Measurements from ENCODE around the gene TXNIP. TPM values are rescaled to one million over a fixed set of nuclear protein-coding genes. Genes with fewer than 3 reads are reported as not detected.
"Not testable (repeated sequence)": the region's sequence is repeated elsewhere in the genome, so short reads cannot be mapped to it uniquely, and the experiment has no call there.

The TXNIP gene
- total and polyA plus RNA-seq, 9 donors: 251 to 411 (median 299) TPM

GRCh38 chr1:146026650-146027049 lies 30.3 kb upstream of the TXNIP start:
- H3K9me3 ChIP-seq (replicated peaks; ENCODE audit: control insufficient read depth, low read depth, low read length); H3K36me3 ChIP-seq (ENCODE audit: control insufficient read depth, insufficient read depth, low read length); H3K4me3 ChIP-seq (ENCODE audit: low read length); H3K4me1 ChIP-seq (ENCODE audit: control insufficient read depth, insufficient read depth, low read length); DNase-seq; H3K27me3 ChIP-seq (ENCODE audit: control insufficient read depth, insufficient read depth, low read length); H3K27ac ChIP-seq (ENCODE audit: low read length): not testable (repeated sequence)
- WGBS (ENCODE audit: insufficient coverage): no CpG with 5 or more reads among the region's 1 CpG

GRCh38 chr1:146025787-146026495 lies 29.6 kb upstream of the TXNIP start:
- not testable (repeated sequence) for DNase-seq; H3K36me3 ChIP-seq (ENCODE audit: control insufficient read depth, insufficient read depth, low read length); H3K27me3 ChIP-seq (ENCODE audit: control insufficient read depth, insufficient read depth, low read length); H3K27ac ChIP-seq (ENCODE audit: low read length); H3K4me1 ChIP-seq (ENCODE audit: control insufficient read depth, insufficient read depth, low read length); H3K9me3 ChIP-seq (replicated peaks; ENCODE audit: control insufficient read depth, low read depth, low read length); H3K4me3 ChIP-seq (ENCODE audit: low read length)
- WGBS (ENCODE audit: insufficient coverage): no CpG with 5 or more reads among the region's 2 CpGs

- peaks cover 30% of the 10 kb centered on the region for H3K27me3 ChIP-seq (ENCODE audit: control insufficient read depth, insufficient read depth, low read length)
- no peak for DNase-seq
- H3K4me3 ChIP-seq (ENCODE audit: low read length): no peak overlapping the region
- H3K4me1 ChIP-seq (ENCODE audit: control insufficient read depth, insufficient read depth, low read length): peaks cover 24% of the 10 kb centered on the region
- peaks cover 10% of the 10 kb centered on the region for H3K36me3 ChIP-seq (ENCODE audit: control insufficient read depth, insufficient read depth, low read length)
- peak overlapping the region; percentile 90 for H3K27ac ChIP-seq (ENCODE audit: low read length)
- no peaks in the 10 kb centered on the region for H3K9me3 ChIP-seq (replicated peaks; ENCODE audit: control insufficient read depth, low read depth, low read length)
- no CpG with 5 or more reads among the region's 7 CpGs for WGBS (ENCODE audit: insufficient coverage)
Observed at GRCh38 chr1:146022403-146023127, 26.2 kb upstream of the TXNIP start.

GRCh38 chr1:146021622-146022402 lies 25.4 kb upstream of the TXNIP start, which contains the start of gene HJV:
Gene HJV, minus strand, starts transcription at chr1:146021735. Its CDS starts 1,504 bp downstream, at chr1:146020231.
- Histone ChIP-seq H3K36me3 (ENCODE audit: control insufficient read depth, insufficient read depth, low read length) (peaks cover 10% of the 10 kb centered on the region), H3K9me3 (replicated peaks; ENCODE audit: control insufficient read depth, low read depth, low read length) (no peaks in the 10 kb centered on the region), H3K4me3 (ENCODE audit: low read length) (peak within 1 kb of the TSS; percentile 49), H3K27ac (ENCODE audit: low read length) (peak within 1 kb of the TSS; percentile 90), H3K4me1 (ENCODE audit: control insufficient read depth, insufficient read depth, low read length) (peaks cover 24% of the 10 kb centered on the region), H3K27me3 (ENCODE audit: control insufficient read depth, insufficient read depth, low read length) (peaks cover 30% of the 10 kb centered on the region)
- 52% methylated on average over 4 of the region's 5 CpGs for WGBS (ENCODE audit: insufficient coverage)
- peak; percentile 77 for DNase-seq

- no peak for DNase-seq
- Histone ChIP-seq H3K9me3 (replicated peaks; ENCODE audit: control insufficient read depth, low read depth, low read length) (no peaks in the 10 kb centered on the region), H3K27ac (ENCODE audit: low read length) (peak overlapping the region; percentile 90), H3K36me3 (ENCODE audit: control insufficient read depth, insufficient read depth, low read length) (peaks cover 10% of the 10 kb centered on the region), H3K4me3 (ENCODE audit: low read length) (peak overlapping the region; percentile 49), H3K27me3 (ENCODE audit: control insufficient read depth, insufficient read depth, low read length) (peaks cover 30% of the 10 kb centered on the region), H3K4me1 (ENCODE audit: control insufficient read depth, insufficient read depth, low read length) (peaks cover 24% of the 10 kb centered on the region)
- no CpG with 5 or more reads among the region's 1 CpG for WGBS (ENCODE audit: insufficient coverage)
Observed at GRCh38 chr1:146021050-146021445, 24.7 kb upstream of the TXNIP start.

- Histone ChIP-seq H3K27me3 (ENCODE audit: control insufficient read depth, insufficient read depth, low read length) (peaks cover 30% of the 10 kb centered on the region), H3K36me3 (ENCODE audit: control insufficient read depth, insufficient read depth, low read length) (peaks cover 10% of the 10 kb centered on the region), H3K4me1 (ENCODE audit: control insufficient read depth, insufficient read depth, low read length) (peaks cover 24% of the 10 kb centered on the region), H3K4me3 (ENCODE audit: low read length) (peak overlapping the region; percentile 49), H3K27ac (ENCODE audit: low read length) (peak overlapping the region; percentile 90), H3K9me3 (replicated peaks; ENCODE audit: control insufficient read depth, low read depth, low read length) (no peaks in the 10 kb centered on the region)
- WGBS (ENCODE audit: insufficient coverage): 89% methylated on average over 1 of the region's 4 CpGs
- DNase-seq: no peak
Observed at GRCh38 chr1:146020058-146021049, 24.0 kb upstream of the TXNIP start.

- Histone ChIP-seq H3K27ac (ENCODE audit: low read length) (peak overlapping the region; percentile 90), H3K36me3 (ENCODE audit: control insufficient read depth, insufficient read depth, low read length) (peaks cover 10% of the 10 kb centered on the region), H3K4me3 (ENCODE audit: low read length) (peak overlapping the region; percentile 49), H3K27me3 (ENCODE audit: control insufficient read depth, insufficient read depth, low read length) (peaks cover 30% of the 10 kb centered on the region), H3K9me3 (replicated peaks; ENCODE audit: control insufficient read depth, low read depth, low read length) (no peaks in the 10 kb centered on the region), H3K4me1 (ENCODE audit: control insufficient read depth, insufficient read depth, low read length) (peaks cover 24% of the 10 kb centered on the region)
- peak; percentile 62 for DNase-seq
- WGBS (ENCODE audit: insufficient coverage): 5% methylated on average over 25 of the region's 43 CpGs
Observed at GRCh38 chr1:146019231-146020057, 23.1 kb upstream of the TXNIP start.

GRCh38 chr1:146016891-146017290 lies 20.5 kb upstream of the TXNIP start:
- WGBS (ENCODE audit: insufficient coverage): 20% methylated on average over 1 of the region's 1 CpG
- Histone ChIP-seq H3K9me3 (replicated peaks; ENCODE audit: control insufficient read depth, low read depth, low read length) (no peaks in the 10 kb centered on the region), H3K27ac (ENCODE audit: low read length) (no peak overlapping the region), H3K4me1 (ENCODE audit: control insufficient read depth, insufficient read depth, low read length) (peaks cover 22% of the 10 kb centered on the region), H3K27me3 (ENCODE audit: control insufficient read depth, insufficient read depth, low read length) (peaks cover 30% of the 10 kb centered on the region), H3K36me3 (ENCODE audit: control insufficient read depth, insufficient read depth, low read length) (peaks cover 10% of the 10 kb centered on the region), H3K4me3 (ENCODE audit: low read length) (no peak overlapping the region)
- no peak for DNase-seq

GRCh38 chr1:146013559-146013922 lies 17.2 kb upstream of the TXNIP start:
- Histone ChIP-seq H3K27ac (ENCODE audit: low read length) (no peak overlapping the region), H3K27me3 (ENCODE audit: control insufficient read depth, insufficient read depth, low read length) (peaks cover 6% of the 10 kb centered on the region), H3K4me3 (ENCODE audit: low read length) (no peak overlapping the region), H3K9me3 (replicated peaks; ENCODE audit: control insufficient read depth, low read depth, low read length) (no peaks in the 10 kb centered on the region), H3K36me3 (ENCODE audit: control insufficient read depth, insufficient read depth, low read length) (peaks cover 5% of the 10 kb centered on the region), H3K4me1 (ENCODE audit: control insufficient read depth, insufficient read depth, low read length) (no peaks in the 10 kb centered on the region)
- 64% methylated on average over 6 of the region's 6 CpGs for WGBS (ENCODE audit: insufficient coverage)
- DNase-seq: no peak

All from muscle of leg (tissue), 11 donors.